Left lung (tissue), 10 donors: ENCODE data around the gene RPS19BP1. TPM values are rescaled to one million over a fixed set of nuclear protein-coding genes. Genes with fewer than 3 reads are reported as not detected.

Source experiments
- ATAC-seq: fragments of 200-7000 bp; cut with Tn5 transposase; one replicate; pipeline ENCODE4 v1.9.1; 2020; ENCODE audit warnings: moderate library complexity
- DNase-seq, 4 donors: peaks; one replicate each; pipeline ENCODE4 v3.0.0-alpha.2; 2013 to 2020
- H3K27ac ChIP-seq, 2 donors: fragments of 200-600 bp; sonication (generic) in 1 of 2; one replicate each; pipeline versions ENCODE4 v1.5.0 to v1.8.0; 2020 to 2021
- H3K27me3 ChIP-seq, 2 donors: fragments of 200-600 bp; sonication (generic) in 1 of 2; one replicate each; pipeline versions ENCODE4 v1.5.0 to v1.8.0; 2020 to 2021
- H3K36me3 ChIP-seq, 2 donors: fragments of 200-600 bp; sonication (generic) in 1 of 2; one replicate each; pipeline versions ENCODE4 v1.5.0 to v1.8.0; 2020 to 2021
- H3K4me1 ChIP-seq, 2 donors: fragments of 200-600 bp; one replicate each; pipeline ENCODE4 v1.8.0; 2021
- H3K4me3 ChIP-seq, 2 donors: fragments of 200-600 bp; sonication (generic) in 1 of 2; one replicate each; pipeline versions ENCODE4 v1.5.0 to v1.8.0; 2020 to 2021; ENCODE audit warnings: mild to moderate bottlenecking in 1 of 2
- H3K9me3 ChIP-seq, 2 donors: fragments of 200-600 bp; sonication (generic) in 1 of 2; one replicate each; pipeline versions ENCODE4 v1.5.0 to v1.8.0; 2020 to 2021
- CTCF ChIP-seq, 2 donors: fragments of 200-600 bp; sonication (generic) in 1 of 2; IDR thresholded peaks; one replicate each; pipeline versions ENCODE4 v1.5.0 to v1.8.0; 2021; ENCODE audit warnings: antibody characterized with exemption in 2 of 2
- intact Hi-C, 2 donors: fragments of 100-400 bp; cut with DNase I; formaldehyde crosslinking; loops; one replicate each; pipeline versions ENCODE4 v1.11.2 to v1.14.2; 2022
- polyA plus RNA-seq, 6 donors: library from polyadenylated mRNA; unstranded; fragments of 120-200 nt; gene quantifications; one replicate each; pipeline ENCODE4 v1.2.1, GENCODE V29; 2013; ENCODE audit not compliant: insufficient read length in 6 of 6
- total RNA-seq, 2 donors: library from RNA; stranded (reverse); fragmentation: NEBNext Ultra II Directional; extraction: Animal tissue kit (Norgen Biotek cat#: 25700); gene quantifications; one replicate each; pipeline ENCODE4 v1.2.1, GENCODE V29; 2021
- donor health status: DM: no; HTN: yes; CAD: no.
- donor health status: DM: no; HTN: no; CAD: no.

Gene RPS19BP1
- total and polyA plus RNA-seq, 8 donors: 42.3 to 88.4 (median 51.8) TPM

- DNase-seq: no peak
- no peak for ATAC-seq
- no peak overlapping the region for H3K4me3 ChIP-seq
- intact Hi-C loops: no loop called here
- H3K27me3 ChIP-seq: no peaks in the 10 kb centered on the region
- peaks cover 0 to 15% of the 10 kb centered on the region in 2 donors for H3K4me1 ChIP-seq
- TF ChIP-seq CTCF (IDR thresholded peaks at IDR 0.05): no peak
- H3K36me3 ChIP-seq: no peaks in the 10 kb centered on the region
- H3K27ac ChIP-seq: no peak overlapping the region
- no peaks in the 10 kb centered on the region for H3K9me3 ChIP-seq
These were observed 43.9 kb downstream of the RPS19BP1 start for GRCh38 chr22:39488563-39489083.

GRCh38 chr22:39487826-39488520, 44.6 kb downstream of the RPS19BP1 start:
- DNase-seq (no peak), ATAC-seq (no peak)
- H3K4me3 ChIP-seq: no peak overlapping the region
- intact Hi-C loops: no loop called here
- no peaks in the 10 kb centered on the region for H3K9me3 ChIP-seq
- no peak for TF ChIP-seq CTCF (IDR thresholded peaks at IDR 0.05)
- H3K36me3 ChIP-seq: no peaks in the 10 kb centered on the region
- H3K4me1 ChIP-seq: peaks cover 0 to 13% of the 10 kb centered on the region in 2 donors
- H3K27ac ChIP-seq: no peak overlapping the region
- H3K27me3 ChIP-seq: no peaks in the 10 kb centered on the region

DNA sequence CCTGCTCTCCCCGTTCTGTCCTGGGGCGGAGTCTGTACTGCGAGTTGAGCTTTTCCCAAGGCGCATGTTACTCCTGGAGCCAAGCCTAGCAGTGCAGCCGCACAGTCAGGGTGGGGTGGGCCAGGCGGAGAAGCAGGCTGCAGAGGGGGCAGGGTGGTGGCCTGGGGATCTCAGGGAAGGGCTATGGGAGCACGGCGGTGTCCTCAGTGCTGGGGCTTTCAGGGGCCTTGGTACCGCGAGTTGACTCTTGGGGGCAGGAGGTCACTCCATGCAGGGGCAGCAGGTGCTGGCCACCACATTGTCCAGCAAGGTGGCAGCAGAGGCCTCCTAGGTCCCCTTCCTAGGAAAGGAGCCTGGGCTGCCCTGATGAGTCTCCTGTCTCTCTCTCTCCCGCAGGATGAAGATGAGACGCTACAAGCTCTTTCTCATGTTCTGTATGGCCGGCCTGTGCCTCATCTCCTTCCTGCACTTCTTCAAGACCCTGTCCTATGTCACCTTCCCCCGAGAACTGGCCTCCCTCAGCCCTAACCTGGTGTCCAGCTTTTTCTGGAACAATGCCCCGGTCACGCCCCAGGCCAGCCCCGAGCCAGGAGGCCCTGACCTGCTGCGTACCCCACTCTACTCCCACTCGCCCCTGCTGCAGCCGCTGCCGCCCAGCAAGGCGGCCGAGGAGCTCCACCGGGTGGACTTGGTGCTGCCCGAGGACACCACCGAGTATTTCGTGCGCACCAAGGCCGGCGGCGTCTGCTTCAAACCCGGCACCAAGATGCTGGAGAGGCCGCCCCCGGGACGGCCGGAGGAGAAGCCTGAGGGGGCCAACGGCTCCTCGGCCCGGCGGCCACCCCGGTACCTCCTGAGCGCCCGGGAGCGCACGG, 45.4 kb downstream of the RPS19BP1 start:
- ATAC-seq: no peak
- H3K36me3 ChIP-seq: no peaks in the 10 kb centered on the region
- TF ChIP-seq CTCF (IDR thresholded peaks at IDR 0.05): no peak

DNA sequence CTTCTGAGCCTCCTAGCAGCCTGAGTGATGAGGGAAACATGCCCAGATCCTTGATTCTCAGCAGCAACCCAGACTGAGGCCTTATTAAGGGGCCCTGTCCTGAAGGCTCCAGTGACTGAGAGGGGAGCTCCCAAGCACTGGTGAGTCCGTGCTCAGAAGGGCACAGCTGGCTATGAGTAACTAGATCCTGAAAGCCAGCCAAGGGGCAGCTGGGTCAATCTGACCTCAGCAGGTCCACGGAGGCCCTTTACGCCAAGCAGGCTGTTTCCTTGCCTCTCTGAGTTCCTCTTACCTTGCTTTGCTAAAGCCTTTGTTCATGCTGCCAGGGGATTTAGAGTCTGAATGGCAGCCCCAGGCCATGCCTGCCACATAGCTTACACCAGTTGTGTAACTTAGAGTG, 49.8 kb downstream of the RPS19BP1 start:
- no peak overlapping the region for H3K27ac ChIP-seq
- H3K27me3 ChIP-seq: no peaks in the 10 kb centered on the region
- no peaks in the 10 kb centered on the region for H3K36me3 ChIP-seq
- no peak overlapping the region for H3K4me3 ChIP-seq
- TF ChIP-seq CTCF (IDR thresholded peaks at IDR 0.05): no peak
- ATAC-seq (no peak), DNase-seq (no peak)
- H3K9me3 ChIP-seq: no peaks in the 10 kb centered on the region
- H3K4me1 ChIP-seq: no peaks in the 10 kb centered on the region
- intact Hi-C loops: no loop called here

More for the DNA sequence above, 45.4 kb downstream of the RPS19BP1 start:
- no peak overlapping the region for H3K4me3 ChIP-seq
- H3K27ac ChIP-seq: no peak overlapping the region
- intact Hi-C loops: no loop called here
- H3K27me3 ChIP-seq: no peaks in the 10 kb centered on the region
- H3K4me1 ChIP-seq: peaks cover 0 to 13% of the 10 kb centered on the region in 2 donors
- H3K9me3 ChIP-seq: no peaks in the 10 kb centered on the region
- DNase-seq: no peak

DNA sequence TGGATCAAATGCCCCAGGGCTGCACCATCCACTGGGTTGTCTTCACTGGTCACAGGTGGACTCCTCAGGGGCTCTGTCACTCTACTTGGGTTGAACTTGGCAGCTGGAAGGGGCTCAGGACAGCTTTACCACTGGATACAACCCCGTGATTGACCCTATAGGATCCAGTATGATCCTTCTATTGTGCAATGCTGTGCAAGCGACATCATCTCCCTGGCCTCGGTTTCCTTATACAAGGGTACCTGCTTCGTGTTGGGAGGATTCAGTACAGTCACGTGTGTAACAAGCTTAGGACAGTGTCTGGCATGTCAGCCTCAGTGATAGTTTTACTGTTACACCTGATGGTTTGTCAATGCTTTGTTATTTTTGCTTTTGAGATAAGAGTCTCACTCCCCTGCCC, 51.0 kb downstream of the RPS19BP1 start:
- DNase-seq (no peak), ATAC-seq (no peak)
- Histone ChIP-seq H3K27ac (no peak overlapping the region), H3K27me3 (no peaks in the 10 kb centered on the region), H3K9me3 (no peaks in the 10 kb centered on the region), H3K4me3 (no peak overlapping the region), H3K36me3 (no peaks in the 10 kb centered on the region), H3K4me1 (no peaks in the 10 kb centered on the region)
- intact Hi-C loops: no loop called here
- TF ChIP-seq CTCF (IDR thresholded peaks at IDR 0.05): no peak
